ENCODE results near the gene DOCK4. TPM values are rescaled to one million over a fixed set of nuclear protein-coding genes. Genes with fewer than 3 reads are reported as not detected.

The DOCK4 gene
- total RNA-seq, 1 experiment from 2014 or later: 20.4 TPM

- CTCF ChIA-PET: no interaction called here
- no peak for ATAC-seq
- Mint-ChIP-seq H3K27ac (no peak overlapping the region), H3K27me3 (ENCODE audit: low read depth) (no peaks in the 10 kb centered on the region), H3K4me3 (no peak overlapping the region), H3K4me1 (peaks cover 23% of the 10 kb centered on the region), H3K36me3 (no peaks in the 10 kb centered on the region), H3K9me3 (no peaks in the 10 kb centered on the region)
- no peak for DNase-seq (ENCODE audit: low spot score)
- POLR2A ChIA-PET: no interaction called here
- TF ChIP-seq GTF2I (CRISPR knock-in tag; conservative IDR thresholded peaks at IDR 0.05): no peak
- TF ChIP-seq ZNF512 (CRISPR knock-in tag; IDR thresholded peaks at IDR 0.05; ENCODE audit: borderline replicate concordance): no peak
- no peak for TF ChIP-seq SP1 (CRISPR knock-in tag; conservative IDR thresholded peaks at IDR 0.05)
- no peak for TF ChIP-seq ZSCAN18 (CRISPR knock-in tag; IDR thresholded peaks at IDR 0.05)
- 0 out of 2 replicates have a peak, but pooled peaks have one; percentile 43 for TF ChIP-seq GABPB1 (CRISPR knock-in tag; IDR thresholded peaks at IDR 0.05)
These were observed 119.5 kb downstream of the DOCK4 start for GRCh38 chr7:112086496-112087254.

GRCh38 chr7:112084520-112084971 is 121.7 kb downstream of the DOCK4 start:
- ChIA-PET CTCF (no interaction called here), POLR2A (no interaction called here)

GRCh38 chr7:112083776-112084355 is 122.3 kb downstream of the DOCK4 start:
- ATAC-seq: 0 out of 2 replicates have a peak, but pooled peaks have one; percentile 41
- no peaks in the 10 kb centered on the region for H3K9me3 Mint-ChIP-seq
- H3K27ac Mint-ChIP-seq: peak overlapping the region; percentile 78
- TF ChIP-seq RELA (CRISPR knock-in tag; IDR thresholded peaks at IDR 0.05; ENCODE audit: borderline replicate concordance) (no peak), IRF2 (CRISPR knock-in tag; IDR thresholded peaks at IDR 0.05; ENCODE audit: borderline replicate concordance, low read depth) (no peak), TEAD4 (CRISPR knock-in tag; IDR thresholded peaks at IDR 0.05) (no peak), RORB (CRISPR knock-in tag; IDR thresholded peaks at IDR 0.05) (no peak), ZNF396 (CRISPR knock-in tag; IDR thresholded peaks at IDR 0.05; ENCODE audit: borderline replicate concordance) (no peak)
- no peaks in the 10 kb centered on the region for H3K36me3 Mint-ChIP-seq
- DNase-seq (ENCODE audit: low spot score): no peak
- peaks cover 33% of the 10 kb centered on the region for H3K4me1 Mint-ChIP-seq
- CTCF ChIA-PET: no interaction called here
- POLR2A ChIA-PET: no interaction called here
- no peak overlapping the region for H3K4me3 Mint-ChIP-seq
- no peaks in the 10 kb centered on the region for H3K27me3 Mint-ChIP-seq (ENCODE audit: low read depth)

More at GRCh38 chr7:112084520-112084971, 121.7 kb downstream of the DOCK4 start:
- Mint-ChIP-seq H3K36me3 (no peaks in the 10 kb centered on the region), H3K27me3 (ENCODE audit: low read depth) (no peaks in the 10 kb centered on the region), H3K4me1 (peaks cover 35% of the 10 kb centered on the region), H3K9me3 (no peaks in the 10 kb centered on the region), H3K27ac (no peak overlapping the region), H3K4me3 (no peak overlapping the region)
- DNase-seq (ENCODE audit: low spot score) (no peak), ATAC-seq (no peak)
- TF ChIP-seq USF2 (CRISPR knock-in tag; IDR thresholded peaks at IDR 0.05) (no peak), SMAD4 (CRISPR knock-in tag; IDR thresholded peaks at IDR 0.05) (no peak), ATF1 (CRISPR knock-in tag; IDR thresholded peaks at IDR 0.05) (no peak), SMAD3 (CRISPR knock-in tag; IDR thresholded peaks at IDR 0.05; ENCODE audit: borderline replicate concordance) (no peak), RORB (CRISPR knock-in tag; IDR thresholded peaks at IDR 0.05) (no peak), FOXP1 (CRISPR knock-in tag; IDR thresholded peaks at IDR 0.05; ENCODE audit: borderline replicate concordance) (no peak), ZBTB21 (CRISPR knock-in tag; IDR thresholded peaks at IDR 0.05; ENCODE audit: borderline replicate concordance) (no peak), ZNF121 (CRISPR knock-in tag; IDR thresholded peaks at IDR 0.05) (no peak), CREB1 (CRISPR knock-in tag; IDR thresholded peaks at IDR 0.05) (no peak), ZNF416 (CRISPR knock-in tag; IDR thresholded peaks at IDR 0.05) (no peak), ZMAT4 (CRISPR knock-in tag; IDR thresholded peaks at IDR 0.05) (no peak), HMGA2 (CRISPR knock-in tag; IDR thresholded peaks at IDR 0.05) (no peak)
